ENCODE results near the gene LPAR4. TPM values are rescaled to one million over a fixed set of nuclear protein-coding genes. Genes with fewer than 3 reads are reported as not detected.
A peak's percentile ranks its signal among the peaks of the same experiment; 100 is the strongest.

Gene LPAR4
- total RNA-seq = not detected
- not detected for polyA plus RNA-seq
- total RNA-seq = not detected

- Mint-ChIP-seq H3K27me3 (no peaks in the 10 kb centered on the region), H3K27ac (peak within 1 kb of the TSS in 1 of 9 donors; percentile 2), H3K36me3 (no peaks in the 10 kb centered on the region), H3K9me3 (no peaks in the 10 kb centered on the region), H3K4me3 (no peak within 1 kb of the TSS), H3K4me1 (no peaks in the 10 kb centered on the region)
- no peak within 1 kb of the TSS for H3K4me3 ChIP-seq (ENCODE audit: low read length)
- no peaks in the 10 kb centered on the region for H3K9me3 ChIP-seq (ENCODE audit: control insufficient read depth in 2 of 3, low read length in 3 of 3)
- intact Hi-C loops (cut with micrococcal nuclease) = no loop called here
- DNase-seq (no peak), ATAC-seq (no peak)
- no peak within 1 kb of the TSS for H3K27ac ChIP-seq (ENCODE audit: low read depth, low read length)
- ChIA-PET CTCF (no interaction called here), POLR2A (no interaction called here)
- no peaks in the 10 kb centered on the region for H3K4me1 ChIP-seq (ENCODE audit: control insufficient read depth in 2 of 2, insufficient read depth in 2 of 2, low read length in 2 of 2)
- no peaks in the 10 kb centered on the region for H3K36me3 ChIP-seq (ENCODE audit: control insufficient read depth in 2 of 3, insufficient read depth in 3 of 3, low read length in 3 of 3)
- H3K27me3 ChIP-seq (ENCODE audit: control insufficient read depth in 2 of 2, insufficient read depth in 2 of 2, low read length in 2 of 2) = no peaks in the 10 kb centered on the region
Measured at GRCh38 chrX:78747489-78747888, at the start of gene LPAR4. Gene LPAR4, plus strand, starts transcription at chrX:78747720. Its CDS starts 7,150 bp downstream, at chrX:78754870.

GRCh38 chrX:78706071-78706470 is 41.4 kb upstream of the LPAR4 start:
- H3K27ac Mint-ChIP-seq = no peak overlapping the region
- Histone ChIP-seq H3K4me3 (ENCODE audit: low read length) (no peak overlapping the region), H3K36me3 (ENCODE audit: control insufficient read depth in 2 of 3, insufficient read depth in 3 of 3, low read length in 3 of 3) (no peaks in the 10 kb centered on the region), H3K27ac (ENCODE audit: low read depth, low read length) (no peak overlapping the region), H3K9me3 (ENCODE audit: control insufficient read depth in 2 of 3, low read length in 3 of 3) (no peaks in the 10 kb centered on the region), H3K4me1 (ENCODE audit: control insufficient read depth in 2 of 2, insufficient read depth in 2 of 2, low read length in 2 of 2) (no peaks in the 10 kb centered on the region), H3K27me3 (ENCODE audit: control insufficient read depth in 2 of 2, insufficient read depth in 2 of 2, low read length in 2 of 2) (no peaks in the 10 kb centered on the region)
- peaks cover 0 to 5% (median 0%) of the 10 kb centered on the region in 11 donors for H3K9me3 Mint-ChIP-seq
- DNase-seq = no peak
- no peaks in the 10 kb centered on the region for H3K27me3 Mint-ChIP-seq
- ChIA-PET POLR2A (no interaction called here), CTCF (no interaction called here)
- intact Hi-C loops (cut with micrococcal nuclease) = no loop called here
- H3K4me3 Mint-ChIP-seq = no peak overlapping the region
- H3K36me3 Mint-ChIP-seq = no peaks in the 10 kb centered on the region
- ATAC-seq = no peak
- peaks cover 0 to 4% (median 0%) of the 10 kb centered on the region in 7 donors for H3K4me1 Mint-ChIP-seq

GRCh38 chrX:78708262-78708661 is 39.3 kb upstream of the LPAR4 start:
- Mint-ChIP-seq H3K4me1 (peaks cover 0 to 1% (median 0%) of the 10 kb centered on the region in 7 donors), H3K27ac (no peak overlapping the region), H3K9me3 (peaks cover 0 to 3% (median 0%) of the 10 kb centered on the region in 11 donors), H3K27me3 (no peaks in the 10 kb centered on the region), H3K36me3 (peaks cover 0 to 2% (median 0%) of the 10 kb centered on the region in 5 donors), H3K4me3 (no peak overlapping the region)
- intact Hi-C loops (cut with micrococcal nuclease) = no loop called here
- DNase-seq (no peak), ATAC-seq (no peak)
- H3K4me1 ChIP-seq (ENCODE audit: control insufficient read depth in 2 of 2, insufficient read depth in 2 of 2, low read length in 2 of 2) = no peaks in the 10 kb centered on the region
- H3K27me3 ChIP-seq (ENCODE audit: control insufficient read depth in 2 of 2, insufficient read depth in 2 of 2, low read length in 2 of 2) = no peaks in the 10 kb centered on the region
- no peak overlapping the region for H3K4me3 ChIP-seq (ENCODE audit: low read length)
- H3K9me3 ChIP-seq (ENCODE audit: control insufficient read depth in 2 of 3, low read length in 3 of 3) = no peaks in the 10 kb centered on the region
- no peak overlapping the region for H3K27ac ChIP-seq (ENCODE audit: low read depth, low read length)
- CTCF ChIA-PET = no interaction called here
- POLR2A ChIA-PET = no interaction called here
- no peaks in the 10 kb centered on the region for H3K36me3 ChIP-seq (ENCODE audit: control insufficient read depth in 2 of 3, insufficient read depth in 3 of 3, low read length in 3 of 3)

- CTCF ChIA-PET = no interaction called here
- Mint-ChIP-seq H3K4me1 (peaks cover 0 to 7% (median 0%) of the 10 kb centered on the region in 7 donors), H3K4me3 (no peak overlapping the region), H3K9me3 (peaks cover 0 to 3% (median 0%) of the 10 kb centered on the region in 11 donors), H3K27ac (no peak overlapping the region), H3K27me3 (no peaks in the 10 kb centered on the region), H3K36me3 (peaks cover 0 to 2% (median 0%) of the 10 kb centered on the region in 5 donors)
- Histone ChIP-seq H3K4me3 (ENCODE audit: low read length) (no peak overlapping the region), H3K36me3 (ENCODE audit: control insufficient read depth in 2 of 3, insufficient read depth in 3 of 3, low read length in 3 of 3) (no peaks in the 10 kb centered on the region), H3K27ac (ENCODE audit: low read depth, low read length) (no peak overlapping the region), H3K9me3 (ENCODE audit: control insufficient read depth in 2 of 3, low read length in 3 of 3) (no peaks in the 10 kb centered on the region), H3K4me1 (ENCODE audit: control insufficient read depth in 2 of 2, insufficient read depth in 2 of 2, low read length in 2 of 2) (no peaks in the 10 kb centered on the region), H3K27me3 (ENCODE audit: control insufficient read depth in 2 of 2, insufficient read depth in 2 of 2, low read length in 2 of 2) (no peaks in the 10 kb centered on the region)
- POLR2A ChIA-PET = no interaction called here
- DNase-seq (no peak), ATAC-seq (no peak)
- intact Hi-C loops (cut with micrococcal nuclease) = no loop called here
Measured at GRCh38 chrX:78708816-78709215, 38.7 kb upstream of the LPAR4 start.

GRCh38 chrX:78710171-78710570 is 37.3 kb upstream of the LPAR4 start:
- H3K27me3 Mint-ChIP-seq = no peaks in the 10 kb centered on the region
- Histone ChIP-seq H3K4me1 (ENCODE audit: control insufficient read depth in 2 of 2, insufficient read depth in 2 of 2, low read length in 2 of 2) (no peaks in the 10 kb centered on the region), H3K9me3 (ENCODE audit: control insufficient read depth in 2 of 3, low read length in 3 of 3) (no peaks in the 10 kb centered on the region), H3K27me3 (ENCODE audit: control insufficient read depth in 2 of 2, insufficient read depth in 2 of 2, low read length in 2 of 2) (no peaks in the 10 kb centered on the region), H3K4me3 (ENCODE audit: low read length) (no peak overlapping the region), H3K27ac (ENCODE audit: low read depth, low read length) (no peak overlapping the region), H3K36me3 (ENCODE audit: control insufficient read depth in 2 of 3, insufficient read depth in 3 of 3, low read length in 3 of 3) (no peaks in the 10 kb centered on the region)
- ChIA-PET POLR2A (no interaction called here), CTCF (interaction anchor here (0.6 kb wide), 1 partner anchor 81 kb away, joined by 4 read pairs; no protein-coding TSS in a partner anchor)
- H3K36me3 Mint-ChIP-seq = peaks cover 0 to 4% (median 0%) of the 10 kb centered on the region in 5 donors
- no peak for DNase-seq
- H3K4me3 Mint-ChIP-seq = no peak overlapping the region
- H3K4me1 Mint-ChIP-seq = peaks cover 0 to 14% (median 7%) of the 10 kb centered on the region in 7 donors
- H3K9me3 Mint-ChIP-seq = no peaks in the 10 kb centered on the region
- no peak overlapping the region for H3K27ac Mint-ChIP-seq
- intact Hi-C loops (cut with micrococcal nuclease) = no loop called here
- ATAC-seq = no peak

- H3K4me3 Mint-ChIP-seq = no peak overlapping the region
- no peak for ATAC-seq
- H3K27ac Mint-ChIP-seq = no peak overlapping the region
- H3K4me1 Mint-ChIP-seq = peaks cover 0 to 14% (median 7%) of the 10 kb centered on the region in 7 donors
- peaks cover 0 to 9% (median 2%) of the 10 kb centered on the region in 11 donors for H3K9me3 Mint-ChIP-seq
- H3K4me3 ChIP-seq (ENCODE audit: low read length) = no peak overlapping the region
- CTCF ChIA-PET = no interaction called here
- no peak for DNase-seq
- no peak overlapping the region for H3K27ac ChIP-seq (ENCODE audit: low read depth, low read length)
- POLR2A ChIA-PET = no interaction called here
- H3K36me3 Mint-ChIP-seq = peaks cover 0 to 4% (median 0%) of the 10 kb centered on the region in 5 donors
- H3K36me3 ChIP-seq (ENCODE audit: control insufficient read depth in 2 of 3, insufficient read depth in 3 of 3, low read length in 3 of 3) = no peaks in the 10 kb centered on the region
- intact Hi-C loops (cut with micrococcal nuclease) = no loop called here
- H3K27me3 Mint-ChIP-seq = no peaks in the 10 kb centered on the region
- no peaks in the 10 kb centered on the region for H3K4me1 ChIP-seq (ENCODE audit: control insufficient read depth in 2 of 2, insufficient read depth in 2 of 2, low read length in 2 of 2)
- no peaks in the 10 kb centered on the region for H3K9me3 ChIP-seq (ENCODE audit: control insufficient read depth in 2 of 3, low read length in 3 of 3)
- H3K27me3 ChIP-seq (ENCODE audit: control insufficient read depth in 2 of 2, insufficient read depth in 2 of 2, low read length in 2 of 2) = no peaks in the 10 kb centered on the region
Measured at GRCh38 chrX:78712336-78712735, 35.2 kb upstream of the LPAR4 start.

- intact Hi-C loops (cut with micrococcal nuclease) = no loop called here
- H3K4me3 Mint-ChIP-seq = no peak overlapping the region
- no peaks in the 10 kb centered on the region for H3K36me3 Mint-ChIP-seq
- peaks cover 0 to 12% (median 3%) of the 10 kb centered on the region in 11 donors for H3K9me3 Mint-ChIP-seq
- H3K27ac ChIP-seq (ENCODE audit: low read depth, low read length) = no peak overlapping the region
- CTCF ChIA-PET = no interaction called here
- DNase-seq = no peak
- no peaks in the 10 kb centered on the region for H3K9me3 ChIP-seq (ENCODE audit: control insufficient read depth in 2 of 3, low read length in 3 of 3)
- peak overlapping the region in 1 of 9 donors; percentile 29 for H3K27ac Mint-ChIP-seq
- ATAC-seq = no peak
- POLR2A ChIA-PET = no interaction called here
- no peaks in the 10 kb centered on the region for H3K27me3 Mint-ChIP-seq
- H3K4me3 ChIP-seq (ENCODE audit: low read length) = no peak overlapping the region
- H3K36me3 ChIP-seq (ENCODE audit: control insufficient read depth in 2 of 3, insufficient read depth in 3 of 3, low read length in 3 of 3) = no peaks in the 10 kb centered on the region
- peaks cover 0 to 3% (median 0%) of the 10 kb centered on the region in 7 donors for H3K4me1 Mint-ChIP-seq
- H3K27me3 ChIP-seq (ENCODE audit: control insufficient read depth in 2 of 2, insufficient read depth in 2 of 2, low read length in 2 of 2) = no peaks in the 10 kb centered on the region
- H3K4me1 ChIP-seq (ENCODE audit: control insufficient read depth in 2 of 2, insufficient read depth in 2 of 2, low read length in 2 of 2) = no peaks in the 10 kb centered on the region
Measured at GRCh38 chrX:78725287-78725686, 22.2 kb upstream of the LPAR4 start.
